Esophagus squamous epithelium (tissue), 5 donors: ENCODE data around the gene GABRB1. TPM values are rescaled to one million over a fixed set of nuclear protein-coding genes. Genes with fewer than 3 reads are reported as not detected.

Source experiments
- DNase-seq: peaks from one replicate; lab custom pipeline; 2025; lab: John Stamatoyannopoulos, UW
- H3K27ac ChIP-seq, 4 donors: fragments of 200-600 bp; sonication (generic); one replicate each; pipeline ENCODE4 v1.5.1; 2016 to 2019; ENCODE audit warnings: mild to moderate bottlenecking in 1 of 4
- H3K27me3 ChIP-seq, 4 donors: fragments of 200-600 bp; sonication (generic); 1 replicate in 3 of 4; 2 replicates in 1 of 4; pipeline versions ENCODE4 v1.5.1 to v1.6.0; 2017 to 2021; ENCODE audit warnings: antibody characterized with exemption in 1 of 4
- H3K36me3 ChIP-seq, 3 donors: fragments of 200-600 bp; sonication (generic); one replicate each; pipeline ENCODE4 v1.5.1; 2016 to 2019
- H3K4me1 ChIP-seq, 3 donors: fragments of 200-600 bp; sonication (generic); one replicate each; pipeline ENCODE4 v1.5.1; 2017 to 2019
- H3K4me3 ChIP-seq, 4 donors: fragments of 200-600 bp; sonication (generic); 1 replicate in 3 of 4; 2 replicates in 1 of 4; pipeline ENCODE4 v1.5.1; 2016 to 2019; ENCODE audit warnings: mild to moderate bottlenecking in 2 of 4, moderate library complexity in 1 of 4
- H3K9me3 ChIP-seq, 3 donors: fragments of 200-600 bp; sonication (generic); one replicate each; pipeline ENCODE4 v1.5.1; 2016 to 2019
- POLR2A ChIP-seq, 4 donors: fragments of 450-650 bp; IDR thresholded peaks; one replicate each; pipeline ENCODE4 v1.6.1; 2017; ENCODE audit warnings: antibody characterized with exemption in 4 of 4, mild to moderate bottlenecking in 4 of 4, moderate library complexity in 3 of 4
- WGBS, 2 donors: methylation state at CpG; one replicate each; pipeline ENCODE4 v1.1.5; 2018; 5-methylcytosine and 5-hydroxymethylcytosine counted together
- intact Hi-C: fragments of 100-400 bp; cut with DNase I; formaldehyde crosslinking; loops from one replicate; pipeline ENCODE4 v1.15.0; 2022
- total RNA-seq, 4 donors: library from RNA; depleted of rRNA; stranded (reverse); fragments of >200 nt; gene quantifications; one replicate each; pipeline ENCODE4 v1.1.0, GENCODE V29; 2016
- TF ChIP-seq, protein P1 (sequence below), 6 experiments: fragments of 450-650 bp in 4 of 6; fragments of 200-600 bp in 2 of 6; sonication (generic) in 2 of 6; IDR thresholded peaks; one replicate each; pipeline ENCODE4 v1.5.1; 2016 to 2019; ENCODE audit warnings: antibody characterized with exemption in 6 of 6, mild to moderate bottlenecking in 4 of 6, moderate library complexity in 4 of 6
- donor health status: DM: yes; HTN: yes; CAD: no.

GABRB1 gene
- total RNA-seq, 4 donors from 2014 or later = not detected

DNA sequence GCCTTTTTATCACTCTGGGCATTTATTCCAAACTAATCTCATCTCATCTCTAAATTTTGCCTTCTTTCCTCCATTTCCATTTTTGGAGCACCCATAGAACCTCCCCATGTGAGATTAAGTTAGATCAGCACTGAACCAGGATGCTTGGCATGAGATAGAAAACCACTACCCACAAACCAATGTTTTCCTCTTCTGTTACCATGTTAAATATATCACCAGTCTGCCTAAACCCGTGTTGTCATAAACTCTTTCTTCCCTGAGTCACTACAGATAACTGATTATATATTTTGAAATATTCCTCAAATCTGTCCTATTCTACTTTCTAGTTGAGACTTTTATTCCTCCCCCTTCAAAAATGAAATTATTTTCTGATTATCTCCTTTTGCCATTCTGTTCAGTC lies 37.6 kb downstream of the GABRB1 start:
- TF ChIP-seq, protein P1, sequence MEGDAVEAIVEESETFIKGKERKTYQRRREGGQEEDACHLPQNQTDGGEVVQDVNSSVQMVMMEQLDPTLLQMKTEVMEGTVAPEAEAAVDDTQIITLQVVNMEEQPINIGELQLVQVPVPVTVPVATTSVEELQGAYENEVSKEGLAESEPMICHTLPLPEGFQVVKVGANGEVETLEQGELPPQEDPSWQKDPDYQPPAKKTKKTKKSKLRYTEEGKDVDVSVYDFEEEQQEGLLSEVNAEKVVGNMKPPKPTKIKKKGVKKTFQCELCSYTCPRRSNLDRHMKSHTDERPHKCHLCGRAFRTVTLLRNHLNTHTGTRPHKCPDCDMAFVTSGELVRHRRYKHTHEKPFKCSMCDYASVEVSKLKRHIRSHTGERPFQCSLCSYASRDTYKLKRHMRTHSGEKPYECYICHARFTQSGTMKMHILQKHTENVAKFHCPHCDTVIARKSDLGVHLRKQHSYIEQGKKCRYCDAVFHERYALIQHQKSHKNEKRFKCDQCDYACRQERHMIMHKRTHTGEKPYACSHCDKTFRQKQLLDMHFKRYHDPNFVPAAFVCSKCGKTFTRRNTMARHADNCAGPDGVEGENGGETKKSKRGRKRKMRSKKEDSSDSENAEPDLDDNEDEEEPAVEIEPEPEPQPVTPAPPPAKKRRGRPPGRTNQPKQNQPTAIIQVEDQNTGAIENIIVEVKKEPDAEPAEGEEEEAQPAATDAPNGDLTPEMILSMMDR (IDR thresholded peaks at IDR 0.05) = no peak
- TF ChIP-seq POLR2A (IDR thresholded peaks at IDR 0.05) = no peak
- no peak overlapping the region for H3K4me3 ChIP-seq
- H3K4me1 ChIP-seq = no peaks in the 10 kb centered on the region
- no peak overlapping the region for H3K27ac ChIP-seq
- no peaks in the 10 kb centered on the region for H3K36me3 ChIP-seq
- 41 to 48% methylated on average over 1 of the region's 1 CpG for WGBS, 2 donors
- H3K27me3 ChIP-seq = no peaks in the 10 kb centered on the region
- intact Hi-C loops = no loop called here
- H3K9me3 ChIP-seq = no peaks in the 10 kb centered on the region
- no peak for DNase-seq

GRCh38 chr4:47071901-47072341 lies 40.6 kb downstream of the GABRB1 start:
- intact Hi-C loops = no loop called here
- TF ChIP-seq POLR2A (IDR thresholded peaks at IDR 0.05) = no peak
- TF ChIP-seq, protein P1 (IDR thresholded peaks at IDR 0.05) = no peak
- Histone ChIP-seq H3K27ac (no peak overlapping the region), H3K4me1 (no peaks in the 10 kb centered on the region), H3K4me3 (no peak overlapping the region), H3K9me3 (no peaks in the 10 kb centered on the region), H3K36me3 (no peaks in the 10 kb centered on the region), H3K27me3 (no peaks in the 10 kb centered on the region)
- no peak for DNase-seq
- WGBS, 2 donors = 20 to 26% methylated on average over 1 of the region's 1 CpG

GRCh38 chr4:47073647-47074046 lies 42.3 kb downstream of the GABRB1 start:
- H3K4me1 ChIP-seq = no peaks in the 10 kb centered on the region
- intact Hi-C loops = no loop called here
- no peaks in the 10 kb centered on the region for H3K27me3 ChIP-seq
- TF ChIP-seq POLR2A (IDR thresholded peaks at IDR 0.05) = no peak
- TF ChIP-seq, protein P1 (IDR thresholded peaks at IDR 0.05) = no peak
- H3K4me3 ChIP-seq = no peak overlapping the region
- H3K36me3 ChIP-seq = no peaks in the 10 kb centered on the region
- WGBS, 2 donors = 73 to 83% methylated on average over 2 of the region's 2 CpGs
- no peaks in the 10 kb centered on the region for H3K9me3 ChIP-seq
- DNase-seq = no peak
- H3K27ac ChIP-seq = no peak overlapping the region

GRCh38 chr4:47074816-47075215 lies 43.4 kb downstream of the GABRB1 start:
- no peaks in the 10 kb centered on the region for H3K36me3 ChIP-seq
- H3K4me1 ChIP-seq = no peaks in the 10 kb centered on the region
- H3K4me3 ChIP-seq = no peak overlapping the region
- no peak for DNase-seq
- intact Hi-C loops = no loop called here
- H3K27ac ChIP-seq = no peak overlapping the region
- no peak for TF ChIP-seq POLR2A (IDR thresholded peaks at IDR 0.05)
- TF ChIP-seq, protein P1 (IDR thresholded peaks at IDR 0.05) = no peak
- H3K27me3 ChIP-seq = no peaks in the 10 kb centered on the region
- H3K9me3 ChIP-seq = no peaks in the 10 kb centered on the region

DNA sequence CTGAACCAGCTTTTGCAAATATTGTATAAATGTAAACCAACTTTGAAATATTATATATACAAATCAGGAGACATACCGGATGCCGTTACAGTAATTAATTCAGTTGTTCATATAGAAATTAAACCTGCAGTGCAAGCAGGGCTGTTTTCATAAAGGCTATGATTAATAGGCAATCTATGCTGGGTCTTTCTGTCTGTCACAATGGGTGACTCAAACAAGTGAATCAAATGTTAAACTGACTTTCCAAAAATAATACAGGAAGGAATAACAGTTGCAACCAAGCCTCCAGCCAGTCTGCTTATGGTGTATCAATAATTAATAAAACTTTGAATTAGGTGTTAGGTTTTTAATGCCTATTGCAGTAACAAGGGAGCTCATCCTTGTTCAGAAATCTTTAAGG lies 43.9 kb downstream of the GABRB1 start:
- H3K9me3 ChIP-seq = no peaks in the 10 kb centered on the region
- TF ChIP-seq, protein P1 (IDR thresholded peaks at IDR 0.05) = no peak
- no peak for TF ChIP-seq POLR2A (IDR thresholded peaks at IDR 0.05)
- no peaks in the 10 kb centered on the region for H3K36me3 ChIP-seq
- H3K27me3 ChIP-seq = no peaks in the 10 kb centered on the region
- DNase-seq = no peak
- WGBS, 2 donors = 51 to 68% methylated on average over 2 of the region's 2 CpGs
- H3K4me1 ChIP-seq = no peaks in the 10 kb centered on the region
- intact Hi-C loops = no loop called here
- no peak overlapping the region for H3K27ac ChIP-seq
- H3K4me3 ChIP-seq = no peak overlapping the region
